ENCODE results near the gene TBPL2. TPM values are rescaled to one million over a fixed set of nuclear protein-coding genes. Genes with fewer than 3 reads are reported as not detected.

TBPL2 gene
- total RNA-seq, 1 donor from 2014 or later, result not detected

GRCh38 chr14:55410876-55411275 is 29.5 kb downstream of the TBPL2 start:
- peaks cover 29% of the 10 kb centered on the region for H3K4me1 ChIP-seq
- no peaks in the 10 kb centered on the region for H3K9me3 ChIP-seq
- H3K4me3 ChIP-seq, result peak overlapping the region; percentile 92 to 94
- H3K27me3 ChIP-seq, result no peaks in the 10 kb centered on the region
- intact Hi-C loops (cut with DNase I), result no loop called here
- peaks cover 0 to 2% of the 10 kb centered on the region in 2 donors for H3K36me3 ChIP-seq
- TF ChIP-seq CTCF (IDR thresholded peaks at IDR 0.05) (no peak), POLR2AphosphoS5 (IDR thresholded peaks at IDR 0.05; ENCODE audit: insufficient read depth in 1 of 2, low read depth in 1 of 2) (no peak)
- no peak for DNase-seq (ENCODE audit: extremely low spot score in 2 of 2)
- H3K27ac ChIP-seq, result peak overlapping the region; percentile 97

- DNase-seq (ENCODE audit: extremely low spot score in 2 of 2), result no peak
- Histone ChIP-seq H3K4me1 (peaks cover 27% of the 10 kb centered on the region), H3K4me3 (no peak overlapping the region), H3K27me3 (no peaks in the 10 kb centered on the region), H3K36me3 (peaks cover 0 to 2% of the 10 kb centered on the region in 2 donors), H3K27ac (no peak overlapping the region), H3K9me3 (no peaks in the 10 kb centered on the region)
- intact Hi-C loops (cut with DNase I), result no loop called here
- TF ChIP-seq POLR2AphosphoS5 (IDR thresholded peaks at IDR 0.05; ENCODE audit: insufficient read depth in 1 of 2, low read depth in 1 of 2) (no peak), CTCF (IDR thresholded peaks at IDR 0.05) (no peak), POLR2A (IDR thresholded peaks at IDR 0.05) (no peak)
Measured at GRCh38 chr14:55404173-55404854, 36.1 kb downstream of the TBPL2 start.

- H3K9me3 ChIP-seq, result no peaks in the 10 kb centered on the region
- no peaks in the 10 kb centered on the region for H3K36me3 ChIP-seq
- H3K4me3 ChIP-seq, result no peak overlapping the region
- no peak for TF ChIP-seq CTCF (IDR thresholded peaks at IDR 0.05)
- no peak for TF ChIP-seq POLR2A (IDR thresholded peaks at IDR 0.05)
- no peak for TF ChIP-seq POLR2AphosphoS5 (IDR thresholded peaks at IDR 0.05; ENCODE audit: insufficient read depth in 1 of 2, low read depth in 1 of 2)
- no peak for DNase-seq (ENCODE audit: extremely low spot score in 2 of 2)
- H3K27ac ChIP-seq, result no peak overlapping the region
- intact Hi-C loops (cut with DNase I), result no loop called here
- peaks cover 20% of the 10 kb centered on the region for H3K4me1 ChIP-seq
- no peaks in the 10 kb centered on the region for H3K27me3 ChIP-seq
Measured at GRCh38 chr14:55401751-55402150, 38.7 kb downstream of the TBPL2 start.

GRCh38 chr14:55399852-55400251 is 40.6 kb downstream of the TBPL2 start:
- DNase-seq (ENCODE audit: extremely low spot score in 2 of 2), result no peak
- H3K36me3 ChIP-seq, result peaks cover 0 to 6% of the 10 kb centered on the region in 2 donors
- no peaks in the 10 kb centered on the region for H3K9me3 ChIP-seq
- peak overlapping the region; percentile 39 for H3K27ac ChIP-seq
- TF ChIP-seq POLR2AphosphoS5 (IDR thresholded peaks at IDR 0.05; ENCODE audit: insufficient read depth in 1 of 2, low read depth in 1 of 2) (no peak), POLR2A (IDR thresholded peaks at IDR 0.05) (no peak), CTCF (IDR thresholded peaks at IDR 0.05) (no peak)
- no peak overlapping the region for H3K4me3 ChIP-seq
- no peaks in the 10 kb centered on the region for H3K27me3 ChIP-seq
- intact Hi-C loops (cut with DNase I), result no loop called here
- peaks cover 19% of the 10 kb centered on the region for H3K4me1 ChIP-seq

- no peaks in the 10 kb centered on the region for H3K9me3 ChIP-seq
- no peak for TF ChIP-seq CTCF (IDR thresholded peaks at IDR 0.05)
- no peak for TF ChIP-seq POLR2AphosphoS5 (IDR thresholded peaks at IDR 0.05; ENCODE audit: insufficient read depth in 1 of 2, low read depth in 1 of 2)
- TF ChIP-seq POLR2A (IDR thresholded peaks at IDR 0.05), result no peak
- H3K4me1 ChIP-seq, result peaks cover 13% of the 10 kb centered on the region
- no peak overlapping the region for H3K4me3 ChIP-seq
- no peaks in the 10 kb centered on the region for H3K27me3 ChIP-seq
- DNase-seq (ENCODE audit: extremely low spot score in 2 of 2), result no peak
- peak overlapping the region; percentile 39 for H3K27ac ChIP-seq
- peaks cover 0 to 11% of the 10 kb centered on the region in 2 donors for H3K36me3 ChIP-seq
- intact Hi-C loops (cut with DNase I), result no loop called here
Measured at GRCh38 chr14:55399183-55399582, 41.2 kb downstream of the TBPL2 start.
